HG03342 (cell line): ENCODE results near the gene TMF1.

ENCODE experiments used
- ATAC-seq: cut with Tn5 transposase; IDR thresholded peaks from one replicate; pipeline ENCODE4 v1.9.1; 2021; ENCODE audit warnings: mild to moderate bottlenecking, moderate library complexity; ENCODE audit not compliant: unreplicated experiment

Gene TMF1

GRCh38 chr3:68984011-68984530, 68.1 kb downstream of the TMF1 start:
- ATAC-seq, result no peak

GRCh38 chr3:68977486-68978167, 74.5 kb downstream of the TMF1 start:
- ATAC-seq, result no peak

- ATAC-seq, result no peak
Observed at GRCh38 chr3:68974711-68975110, 77.4 kb downstream of the TMF1 start.

GRCh38 chr3:68973639-68974038, 78.5 kb downstream of the TMF1 start:
- no peak for ATAC-seq

- ATAC-seq, result peak; percentile 82
Observed at GRCh38 chr3:68972358-68972979, 79.7 kb downstream of the TMF1 start.
